MM.1S (cell line): ENCODE data around the gene RNF130.

Experiments used
- DNase-seq: peaks from one replicate; pipeline ENCODE4 v3.0.0-alpha.2; 2015
- H2AFZ ChIP-seq: fragments of 300-600 bp; sonication (generic); 2 replicates; pipeline ENCODE4 v1.6.0; 2016; ENCODE audit warnings: antibody characterized with exemption, low read length
- H3F3A ChIP-seq: fragments of 300-600 bp; sonication (generic); 2 replicates; pipeline ENCODE4 v1.6.1; 2016; ENCODE audit warnings: mild to moderate bottlenecking, antibody characterized with exemption, low read length, moderate library complexity, mixed read lengths; ENCODE audit not compliant: insufficient read depth
- H3K27ac ChIP-seq: fragments of 300-600 bp; sonication (generic); 2 replicates; pipeline ENCODE4 v1.5.1; 2016; ENCODE audit warnings: mild to moderate bottlenecking, low read length
- H3K27me3 ChIP-seq: fragments of 300-600 bp; sonication (generic); replicated peaks from 2 replicates; pipeline ENCODE4 v1.6.0; 2016; ENCODE audit warnings: low read length; ENCODE audit not compliant: insufficient read depth
- H3K36me3 ChIP-seq: fragments of 300-600 bp; sonication (generic); replicated peaks from 2 replicates; pipeline ENCODE4 v1.6.1; 2016; ENCODE audit warnings: mild to moderate bottlenecking, low read length, mixed read lengths; ENCODE audit not compliant: insufficient read depth
- H3K4me1 ChIP-seq: fragments of 300-600 bp; sonication (generic); 2 replicates; pipeline ENCODE4 v1.6.1; 2016; ENCODE audit warnings: low read length, mixed read lengths
- H3K4me2 ChIP-seq: fragments of 300-600 bp; sonication (generic); 2 replicates; pipeline ENCODE4 v1.6.0; 2016; ENCODE audit warnings: low read depth, low read length
- H3K4me3 ChIP-seq: fragments of 300-600 bp; sonication (generic); 2 replicates; pipeline ENCODE4 v1.5.1; 2016; ENCODE audit warnings: low read length, mixed read lengths
- H3K79me2 ChIP-seq: fragments of 300-600 bp; sonication (generic); 2 replicates; pipeline ENCODE4 v1.6.1; 2016; ENCODE audit warnings: mixed run types, low read length, mixed read lengths
- H3K9ac ChIP-seq: fragments of 300-600 bp; sonication (generic); 2 replicates; pipeline ENCODE4 v1.6.1; 2016; ENCODE audit warnings: low read length, mixed read lengths
- H3K9me2 ChIP-seq: fragments of 300-600 bp; sonication (generic); replicated peaks from 2 replicates; pipeline ENCODE4 v1.6.1; 2016; ENCODE audit warnings: mild to moderate bottlenecking, low read length, mixed read lengths; ENCODE audit not compliant: insufficient read depth
- H3K9me3 ChIP-seq: fragments of 300-600 bp; sonication (generic); replicated peaks from 2 replicates; pipeline ENCODE4 v1.6.1; 2016; ENCODE audit warnings: mild to moderate bottlenecking, low read length, mixed read lengths; ENCODE audit not compliant: insufficient read depth
- H4K20me1 ChIP-seq: fragments of 300-600 bp; sonication (generic); 2 replicates; pipeline ENCODE4 v1.6.1; 2016; ENCODE audit warnings: mild to moderate bottlenecking, low read length, moderate library complexity, mixed read lengths; ENCODE audit not compliant: insufficient read depth
- EZH2 ChIP-seq: fragments of 300-600 bp; sonication (generic); optimal IDR thresholded peaks from 2 replicates; pipeline ENCODE3; 2017; ENCODE audit warnings: low read depth, mild to moderate bottlenecking, antibody characterized with exemption, low read length, mixed read lengths
- EZH2phosphoT487 ChIP-seq: fragments of 300-600 bp; sonication (generic); IDR thresholded peaks from 2 replicates; pipeline ENCODE4 v1.6.1; 2018; ENCODE audit warnings: antibody characterized with exemption, low read length
- TF ChIP-seq, protein P1 (sequence below): fragments of 300-600 bp; sonication (generic); IDR thresholded peaks from 2 replicates; pipeline ENCODE4 v1.5.1; 2016; ENCODE audit warnings: antibody characterized with exemption, low read length, mixed read lengths

The RNF130 gene

DNA sequence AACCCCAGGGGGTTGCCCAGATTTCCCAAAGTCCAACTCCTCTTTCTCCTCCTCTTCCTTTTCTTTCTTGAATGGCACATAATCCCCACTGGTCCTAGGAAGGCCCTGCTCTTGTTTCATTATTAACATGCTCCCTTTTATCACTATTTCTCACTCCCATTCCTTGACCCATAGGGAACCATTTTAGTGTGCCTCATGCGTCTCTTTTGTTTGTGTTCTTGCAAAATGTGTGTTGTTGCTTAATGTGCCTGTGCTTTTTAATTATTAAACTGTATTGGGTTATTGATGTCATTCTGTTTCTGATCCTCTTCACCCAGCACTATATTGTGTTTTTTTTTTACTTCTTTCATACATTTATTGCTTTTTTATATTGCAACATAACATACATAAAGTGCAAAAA lies 4.1 kb upstream of the RNF130 start:
- no peaks in the 10 kb centered on the region for H3K36me3 ChIP-seq
- TF ChIP-seq, protein P1, sequence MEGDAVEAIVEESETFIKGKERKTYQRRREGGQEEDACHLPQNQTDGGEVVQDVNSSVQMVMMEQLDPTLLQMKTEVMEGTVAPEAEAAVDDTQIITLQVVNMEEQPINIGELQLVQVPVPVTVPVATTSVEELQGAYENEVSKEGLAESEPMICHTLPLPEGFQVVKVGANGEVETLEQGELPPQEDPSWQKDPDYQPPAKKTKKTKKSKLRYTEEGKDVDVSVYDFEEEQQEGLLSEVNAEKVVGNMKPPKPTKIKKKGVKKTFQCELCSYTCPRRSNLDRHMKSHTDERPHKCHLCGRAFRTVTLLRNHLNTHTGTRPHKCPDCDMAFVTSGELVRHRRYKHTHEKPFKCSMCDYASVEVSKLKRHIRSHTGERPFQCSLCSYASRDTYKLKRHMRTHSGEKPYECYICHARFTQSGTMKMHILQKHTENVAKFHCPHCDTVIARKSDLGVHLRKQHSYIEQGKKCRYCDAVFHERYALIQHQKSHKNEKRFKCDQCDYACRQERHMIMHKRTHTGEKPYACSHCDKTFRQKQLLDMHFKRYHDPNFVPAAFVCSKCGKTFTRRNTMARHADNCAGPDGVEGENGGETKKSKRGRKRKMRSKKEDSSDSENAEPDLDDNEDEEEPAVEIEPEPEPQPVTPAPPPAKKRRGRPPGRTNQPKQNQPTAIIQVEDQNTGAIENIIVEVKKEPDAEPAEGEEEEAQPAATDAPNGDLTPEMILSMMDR, result no peak
- no peak for TF ChIP-seq EZH2
- TF ChIP-seq EZH2phosphoT487, result no peak
- DNase-seq, result no peak

DNA sequence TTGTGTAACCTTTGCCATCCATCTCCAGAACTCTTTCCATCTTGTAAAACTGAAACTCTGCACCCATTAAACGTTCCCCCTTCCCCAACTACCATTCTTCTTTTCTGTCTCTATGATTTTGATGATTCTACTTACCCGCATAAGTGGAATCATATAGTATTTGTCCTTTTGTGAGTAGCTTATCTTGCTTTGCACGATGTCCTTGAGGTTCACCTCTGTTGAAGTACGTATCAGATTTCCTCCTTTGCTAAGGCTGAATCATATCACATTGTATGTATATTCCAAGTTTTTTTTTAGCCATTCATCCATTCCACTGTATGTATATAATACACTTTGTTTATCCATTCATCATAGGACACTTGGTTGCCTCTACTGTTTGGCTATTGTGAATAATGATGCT lies 2.9 kb upstream of the RNF130 start:
- Histone ChIP-seq H3K9me3 (no peaks in the 10 kb centered on the region), H3K4me3 (no peak overlapping the region), H3K4me2 (no peak overlapping the region), H2AFZ (no peak overlapping the region), H3K27ac (no peak overlapping the region), H3K36me3 (no peaks in the 10 kb centered on the region), H3K79me2 (no peaks in the 10 kb centered on the region), H4K20me1 (no peaks in the 10 kb centered on the region), H3F3A (0 out of 2 replicates have a peak, but pooled peaks cover 3% of the 10 kb centered on the region), H3K9me2 (no peaks in the 10 kb centered on the region), H3K4me1 (0 out of 2 replicates have a peak, but pooled peaks cover 7% of the 10 kb centered on the region), H3K27me3 (peaks cover 3% of the 10 kb centered on the region; the same call in 1 of the 2 replicates), H3K9ac (no peak overlapping the region)
- TF ChIP-seq EZH2phosphoT487 (no peak), EZH2 (no peak)
- TF ChIP-seq, protein P1, result no peak
- no peak for DNase-seq

More for the DNA sequence above, 4.1 kb upstream of the RNF130 start:
- H2AFZ ChIP-seq, result no peak overlapping the region
- H3K9me3 ChIP-seq, result no peaks in the 10 kb centered on the region
- 0 out of 2 replicates have a peak, but pooled peaks cover 3% of the 10 kb centered on the region for H3F3A ChIP-seq
- H3K9ac ChIP-seq, result no peak overlapping the region
- no peak overlapping the region for H3K4me3 ChIP-seq
- H3K27me3 ChIP-seq, result 0 out of 2 replicates have a peak, but pooled peaks cover 3% of the 10 kb centered on the region
- H3K79me2 ChIP-seq, result no peaks in the 10 kb centered on the region
- no peak overlapping the region for H3K27ac ChIP-seq
- no peaks in the 10 kb centered on the region for H4K20me1 ChIP-seq
- H3K9me2 ChIP-seq, result no peaks in the 10 kb centered on the region
- H3K4me1 ChIP-seq, result peaks cover 11% of the 10 kb centered on the region
- no peak overlapping the region for H3K4me2 ChIP-seq

DNA sequence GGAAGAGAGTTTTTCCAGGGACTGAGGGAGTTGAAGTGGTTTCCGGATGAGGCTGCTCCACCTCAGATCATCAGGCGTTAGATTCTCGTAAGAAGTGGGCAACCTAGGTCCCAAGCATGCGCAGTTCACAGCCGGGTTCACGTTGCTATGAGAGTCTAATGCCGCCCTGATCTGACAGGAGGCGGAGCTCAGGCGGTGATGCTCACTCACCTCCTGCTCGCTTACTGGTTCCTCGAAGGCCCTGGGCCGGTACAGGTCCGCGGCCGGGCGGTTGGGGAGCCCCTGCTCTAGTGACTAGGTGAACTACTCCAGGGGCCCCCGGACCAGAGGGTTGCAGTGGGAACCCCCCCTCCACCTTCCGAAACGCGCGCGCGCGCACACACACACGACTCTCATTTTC lies 997 bp upstream of the RNF130 start:
- TF ChIP-seq EZH2 (no peak), EZH2phosphoT487 (no peak)
- TF ChIP-seq, protein P1, result no peak
- peaks cover 4% of the 10 kb centered on the region; the same call in 1 of the 2 replicates for H3K27me3 ChIP-seq
- no peaks in the 10 kb centered on the region for H3K4me1 ChIP-seq
- H3K9me2 ChIP-seq, result no peaks in the 10 kb centered on the region
- no peak overlapping the region for H3K27ac ChIP-seq
- no peaks in the 10 kb centered on the region for H3K9me3 ChIP-seq
- H3K36me3 ChIP-seq, result no peaks in the 10 kb centered on the region
- H3K9ac ChIP-seq, result no peak overlapping the region
- H4K20me1 ChIP-seq, result no peaks in the 10 kb centered on the region
- H3K4me3 ChIP-seq, result no peak overlapping the region
- no peak overlapping the region for H3K4me2 ChIP-seq
- no peak for DNase-seq
- H3K79me2 ChIP-seq, result no peaks in the 10 kb centered on the region
- no peaks in the 10 kb centered on the region for H3F3A ChIP-seq
- no peak overlapping the region for H2AFZ ChIP-seq
